ENCODE results near the gene ZBED5.
A peak's percentile ranks its signal among the peaks of the same experiment; 100 is the strongest.

Gene ZBED5

DNA sequence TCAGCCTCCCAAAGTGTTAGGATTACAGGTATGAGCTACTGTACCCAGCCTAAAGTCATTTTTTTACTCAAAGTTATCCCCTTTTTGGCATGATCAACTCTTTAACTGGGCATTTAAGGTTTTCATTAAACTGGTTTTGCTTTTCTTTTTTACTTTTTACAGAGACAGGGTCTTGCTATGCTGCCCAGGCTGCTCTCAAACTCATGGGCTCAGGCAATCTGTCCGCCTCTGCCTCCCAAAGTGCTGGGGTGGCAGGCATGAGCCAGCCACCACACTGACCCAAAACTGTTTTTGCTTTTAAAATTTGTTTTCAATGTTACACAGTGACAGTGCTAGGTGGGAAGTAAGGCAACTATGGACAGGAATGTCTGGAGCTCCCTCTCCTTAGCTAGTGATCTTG, 3.9 kb upstream of the ZBED5 start:
- Histone ChIP-seq H3K9me3 (ENCODE audit: control insufficient read depth in 1 of 2, low read length in 2 of 2) (no peaks in the 10 kb centered on the region), H3K4me3 (ENCODE audit: low read depth in 1 of 2, low read length in 2 of 2) (no peak overlapping the region), H3K9ac (ENCODE audit: low read depth in 1 of 2, low read length in 2 of 2) (no peak overlapping the region), H3K4me1 (ENCODE audit: control insufficient read depth in 1 of 2, insufficient read depth in 2 of 2, low read length in 2 of 2) (peaks cover under 1 to 5% of the 10 kb centered on the region in 2 donors), H3K27me3 (ENCODE audit: control insufficient read depth in 1 of 2, insufficient read depth in 2 of 2, low read length in 2 of 2) (no peaks in the 10 kb centered on the region), H3K27ac (ENCODE audit: low read depth, low read length) (no peak overlapping the region), H3K36me3 (ENCODE audit: control insufficient read depth in 1 of 2, insufficient read depth in 2 of 2, low read length in 2 of 2) (no peaks in the 10 kb centered on the region)

- Histone ChIP-seq H3K9me3 (ENCODE audit: control insufficient read depth in 1 of 2, low read length in 2 of 2) (no peaks in the 10 kb centered on the region), H3K27me3 (ENCODE audit: control insufficient read depth in 1 of 2, insufficient read depth in 2 of 2, low read length in 2 of 2) (no peaks in the 10 kb centered on the region), H3K9ac (ENCODE audit: low read depth in 1 of 2, low read length in 2 of 2) (no peak overlapping the region), H3K4me3 (ENCODE audit: low read depth in 1 of 2, low read length in 2 of 2) (no peak overlapping the region), H3K4me1 (ENCODE audit: control insufficient read depth in 1 of 2, insufficient read depth in 2 of 2, low read length in 2 of 2) (peaks cover 8 to 12% of the 10 kb centered on the region in 2 donors), H3K36me3 (ENCODE audit: control insufficient read depth in 1 of 2, insufficient read depth in 2 of 2, low read length in 2 of 2) (no peaks in the 10 kb centered on the region), H3K27ac (ENCODE audit: low read depth, low read length) (no peak overlapping the region)
Measured at GRCh38 chr11:10861047-10861446, 3.2 kb upstream of the ZBED5 start.

- peak overlapping the region; percentile 95 to 98 for H3K9ac ChIP-seq (ENCODE audit: low read depth in 1 of 2, low read length in 2 of 2)
- peak overlapping the region; percentile 93 to 97 for H3K4me3 ChIP-seq (ENCODE audit: low read depth in 1 of 2, low read length in 2 of 2)
- no peaks in the 10 kb centered on the region for H3K9me3 ChIP-seq (ENCODE audit: control insufficient read depth in 1 of 2, low read length in 2 of 2)
- H3K4me1 ChIP-seq (ENCODE audit: control insufficient read depth in 1 of 2, insufficient read depth in 2 of 2, low read length in 2 of 2): peaks cover 10 to 15% of the 10 kb centered on the region in 2 donors
- H3K27ac ChIP-seq (ENCODE audit: low read depth, low read length): peak overlapping the region; percentile 94
- H3K27me3 ChIP-seq (ENCODE audit: control insufficient read depth in 1 of 2, insufficient read depth in 2 of 2, low read length in 2 of 2): no peaks in the 10 kb centered on the region
- H3K36me3 ChIP-seq (ENCODE audit: control insufficient read depth in 1 of 2, insufficient read depth in 2 of 2, low read length in 2 of 2): peaks cover 12 to 15% of the 10 kb centered on the region in 2 donors
Measured at GRCh38 chr11:10858439-10859325, 829 bp upstream of the ZBED5 start.

- Histone ChIP-seq H3K9me3 (ENCODE audit: control insufficient read depth in 1 of 2, low read length in 2 of 2) (no peaks in the 10 kb centered on the region), H3K4me3 (ENCODE audit: low read depth in 1 of 2, low read length in 2 of 2) (peak overlapping the region; percentile 93 to 97), H3K36me3 (ENCODE audit: control insufficient read depth in 1 of 2, insufficient read depth in 2 of 2, low read length in 2 of 2) (peaks cover 21 to 26% of the 10 kb centered on the region in 2 donors), H3K27ac (ENCODE audit: low read depth, low read length) (peak overlapping the region; percentile 94), H3K27me3 (ENCODE audit: control insufficient read depth in 1 of 2, insufficient read depth in 2 of 2, low read length in 2 of 2) (no peaks in the 10 kb centered on the region), H3K4me1 (ENCODE audit: control insufficient read depth in 1 of 2, insufficient read depth in 2 of 2, low read length in 2 of 2) (peaks cover 10 to 11% of the 10 kb centered on the region in 2 donors), H3K9ac (ENCODE audit: low read depth in 1 of 2, low read length in 2 of 2) (peak overlapping the region; percentile 95 to 98)
Measured at GRCh38 chr11:10857459-10857708, 469 bp downstream of the ZBED5 start.

GRCh38 chr11:10856689-10857458, 979 bp downstream of the ZBED5 start:
- peaks cover 25 to 31% of the 10 kb centered on the region in 2 donors for H3K36me3 ChIP-seq (ENCODE audit: control insufficient read depth in 1 of 2, insufficient read depth in 2 of 2, low read length in 2 of 2)
- H3K9ac ChIP-seq (ENCODE audit: low read depth in 1 of 2, low read length in 2 of 2): peak overlapping the region; percentile 95 to 98
- H3K27ac ChIP-seq (ENCODE audit: low read depth, low read length): peak overlapping the region; percentile 94
- H3K9me3 ChIP-seq (ENCODE audit: control insufficient read depth in 1 of 2, low read length in 2 of 2): no peaks in the 10 kb centered on the region
- H3K4me3 ChIP-seq (ENCODE audit: low read depth in 1 of 2, low read length in 2 of 2): peak overlapping the region; percentile 93 to 97
- H3K27me3 ChIP-seq (ENCODE audit: control insufficient read depth in 1 of 2, insufficient read depth in 2 of 2, low read length in 2 of 2): no peaks in the 10 kb centered on the region
- peaks cover 10 to 11% of the 10 kb centered on the region in 2 donors for H3K4me1 ChIP-seq (ENCODE audit: control insufficient read depth in 1 of 2, insufficient read depth in 2 of 2, low read length in 2 of 2)

- Histone ChIP-seq H3K27ac (ENCODE audit: low read depth, low read length) (no peak overlapping the region), H3K4me1 (ENCODE audit: control insufficient read depth in 1 of 2, insufficient read depth in 2 of 2, low read length in 2 of 2) (peaks cover 10 to 11% of the 10 kb centered on the region in 2 donors), H3K27me3 (ENCODE audit: control insufficient read depth in 1 of 2, insufficient read depth in 2 of 2, low read length in 2 of 2) (no peaks in the 10 kb centered on the region), H3K9me3 (ENCODE audit: control insufficient read depth in 1 of 2, low read length in 2 of 2) (no peaks in the 10 kb centered on the region), H3K36me3 (ENCODE audit: control insufficient read depth in 1 of 2, insufficient read depth in 2 of 2, low read length in 2 of 2) (peaks cover 26 to 32% of the 10 kb centered on the region in 2 donors), H3K4me3 (ENCODE audit: low read depth in 1 of 2, low read length in 2 of 2) (no peak overlapping the region), H3K9ac (ENCODE audit: low read depth in 1 of 2, low read length in 2 of 2) (no peak overlapping the region)
Measured at GRCh38 chr11:10855295-10855694, 2.6 kb downstream of the ZBED5 start.

DNA sequence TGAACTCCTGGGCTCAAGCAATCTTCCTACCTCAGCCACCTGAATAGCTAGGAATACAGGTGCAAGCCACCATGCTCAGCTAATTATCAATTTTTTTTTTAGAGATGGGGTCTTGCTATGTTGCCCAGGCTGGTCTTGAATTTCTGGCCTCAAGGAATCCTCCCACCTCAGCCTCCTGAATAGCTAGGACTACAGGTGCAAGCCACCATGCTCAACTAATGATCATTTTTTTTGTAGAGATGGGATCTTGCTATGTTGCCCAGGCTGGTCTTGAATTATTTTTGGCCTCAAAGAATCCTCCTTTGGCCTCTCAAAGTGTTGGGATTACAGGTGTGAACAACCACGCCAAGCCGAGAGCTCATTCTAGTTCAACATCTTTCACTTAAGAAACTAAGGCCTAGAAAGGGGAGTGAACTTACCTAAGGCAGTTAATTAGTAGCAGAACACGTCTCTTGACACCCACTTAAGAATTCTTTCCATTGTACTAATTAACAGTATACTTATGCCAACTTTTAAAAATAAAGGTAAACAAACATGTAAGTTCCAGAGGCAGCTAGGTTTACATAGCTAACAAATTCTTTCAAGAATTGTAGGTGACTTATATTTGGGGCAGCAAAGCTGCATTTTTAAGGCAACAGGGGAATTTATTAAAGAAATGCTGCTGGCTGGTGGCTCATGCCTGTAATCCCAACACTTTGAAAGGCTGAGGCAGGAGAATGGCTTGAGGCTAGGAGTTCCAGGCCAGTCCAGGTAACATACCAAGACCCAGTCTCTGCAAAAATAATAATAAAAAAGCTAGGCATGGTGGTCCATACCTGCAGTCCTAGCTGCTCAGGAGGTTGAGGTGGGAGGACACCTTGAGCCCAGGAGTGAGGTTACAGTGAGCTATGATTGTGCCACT, 9.6 kb downstream of the ZBED5 start:
- Histone ChIP-seq H3K4me1 (ENCODE audit: control insufficient read depth in 1 of 2, insufficient read depth in 2 of 2, low read length in 2 of 2) (peaks cover 4 to 8% of the 10 kb centered on the region in 2 donors), H3K27ac (ENCODE audit: low read depth, low read length) (no peak overlapping the region), H3K4me3 (ENCODE audit: low read depth in 1 of 2, low read length in 2 of 2) (no peak overlapping the region), H3K9me3 (ENCODE audit: control insufficient read depth in 1 of 2, low read length in 2 of 2) (no peaks in the 10 kb centered on the region), H3K27me3 (ENCODE audit: control insufficient read depth in 1 of 2, insufficient read depth in 2 of 2, low read length in 2 of 2) (no peaks in the 10 kb centered on the region), H3K9ac (ENCODE audit: low read depth in 1 of 2, low read length in 2 of 2) (no peak overlapping the region), H3K36me3 (ENCODE audit: control insufficient read depth in 1 of 2, insufficient read depth in 2 of 2, low read length in 2 of 2) (peaks cover 12 to 14% of the 10 kb centered on the region in 2 donors)

DNA sequence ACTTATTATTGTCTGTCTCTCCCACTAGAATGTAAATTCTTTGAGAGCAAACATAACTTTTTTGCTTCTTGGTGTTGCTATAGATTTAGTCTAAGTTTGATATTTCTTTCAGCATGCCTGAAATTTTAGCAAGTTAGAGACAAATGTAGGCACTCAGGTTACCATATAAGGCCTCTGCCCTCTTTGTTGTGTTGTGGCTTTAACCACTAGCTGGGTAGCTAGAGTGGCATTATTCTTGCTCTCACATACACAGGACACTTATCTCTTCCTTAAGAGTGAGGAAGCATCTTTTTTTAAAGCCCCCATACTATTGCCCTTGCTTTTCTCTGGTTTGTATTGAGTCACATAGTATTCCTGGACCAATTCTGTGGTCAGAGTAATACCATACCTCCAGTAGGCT, 11.2 kb downstream of the ZBED5 start:
- Histone ChIP-seq H3K4me1 (ENCODE audit: control insufficient read depth in 1 of 2, insufficient read depth in 2 of 2, low read length in 2 of 2) (peaks cover 6 to 8% of the 10 kb centered on the region in 2 donors), H3K27me3 (ENCODE audit: control insufficient read depth in 1 of 2, insufficient read depth in 2 of 2, low read length in 2 of 2) (no peaks in the 10 kb centered on the region), H3K36me3 (ENCODE audit: control insufficient read depth in 1 of 2, insufficient read depth in 2 of 2, low read length in 2 of 2) (no peaks in the 10 kb centered on the region), H3K9me3 (ENCODE audit: control insufficient read depth in 1 of 2, low read length in 2 of 2) (no peaks in the 10 kb centered on the region), H3K9ac (ENCODE audit: low read depth in 1 of 2, low read length in 2 of 2) (no peak overlapping the region), H3K27ac (ENCODE audit: low read depth, low read length) (no peak overlapping the region), H3K4me3 (ENCODE audit: low read depth in 1 of 2, low read length in 2 of 2) (no peak overlapping the region)

- Histone ChIP-seq H3K27me3 (ENCODE audit: control insufficient read depth in 1 of 2, insufficient read depth in 2 of 2, low read length in 2 of 2) (no peaks in the 10 kb centered on the region), H3K4me1 (ENCODE audit: control insufficient read depth in 1 of 2, insufficient read depth in 2 of 2, low read length in 2 of 2) (peaks cover 6 to 15% of the 10 kb centered on the region in 2 donors), H3K9me3 (ENCODE audit: control insufficient read depth in 1 of 2, low read length in 2 of 2) (no peaks in the 10 kb centered on the region), H3K9ac (ENCODE audit: low read depth in 1 of 2, low read length in 2 of 2) (no peak overlapping the region), H3K4me3 (ENCODE audit: low read depth in 1 of 2, low read length in 2 of 2) (no peak overlapping the region), H3K27ac (ENCODE audit: low read depth, low read length) (no peak overlapping the region), H3K36me3 (ENCODE audit: control insufficient read depth in 1 of 2, insufficient read depth in 2 of 2, low read length in 2 of 2) (no peaks in the 10 kb centered on the region)
Measured at GRCh38 chr11:10845589-10845988, 12.3 kb downstream of the ZBED5 start.
